HG03095 (cell line): ENCODE results near the gene LPAR5.

Experiments used
- ATAC-seq: cut with Tn5 transposase; IDR thresholded peaks from one replicate; pipeline ENCODE4 v1.9.1; 2021; ENCODE audit warnings: moderate library complexity; ENCODE audit not compliant: unreplicated experiment

LPAR5 gene

DNA sequence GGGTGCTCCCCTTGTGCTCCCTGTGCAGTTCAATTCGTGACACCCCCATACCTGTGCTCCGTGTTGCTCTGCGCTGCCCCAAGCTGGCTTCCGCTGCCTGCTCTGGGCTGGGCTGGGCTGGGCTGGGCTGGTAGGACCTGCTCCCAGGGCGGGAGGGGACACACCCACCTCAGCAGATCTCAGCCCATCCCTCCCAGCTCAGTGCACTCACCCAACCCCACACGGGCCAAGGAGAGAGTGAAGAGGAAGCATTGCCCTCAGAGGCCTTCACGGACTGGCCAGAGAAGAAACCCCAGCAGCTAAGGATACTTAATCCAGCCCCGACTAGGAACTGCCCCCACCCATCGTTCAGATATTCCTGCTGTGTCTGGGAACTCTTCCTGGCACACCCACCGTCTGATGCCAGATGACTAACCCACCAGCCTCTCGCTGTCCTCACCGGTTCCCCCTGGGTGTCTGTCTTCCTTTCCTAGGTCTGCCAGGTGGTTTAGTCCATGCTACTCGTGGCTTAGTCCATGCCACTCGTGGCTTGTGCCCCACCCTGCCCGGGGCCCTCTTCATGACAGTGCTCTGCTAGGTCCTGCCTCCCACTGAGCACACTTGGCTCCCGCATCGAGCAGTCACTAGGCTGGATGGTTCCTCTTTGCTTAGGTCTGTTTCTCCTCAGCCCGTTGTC, at the start of gene LPAR5:
Gene LPAR5, minus strand, starts transcription at position 104 of the 676 bp plus-strand sequence. CDS start 14,711 bp downstream, outside the sequence.
- peak; percentile 39 for ATAC-seq

GRCh38 chr12:6684609-6685008, 48.9 kb upstream of the LPAR5 start:
- no peak for ATAC-seq

GRCh38 chr12:6676962-6677361, 41.2 kb upstream of the LPAR5 start:
- no peak for ATAC-seq

DNA sequence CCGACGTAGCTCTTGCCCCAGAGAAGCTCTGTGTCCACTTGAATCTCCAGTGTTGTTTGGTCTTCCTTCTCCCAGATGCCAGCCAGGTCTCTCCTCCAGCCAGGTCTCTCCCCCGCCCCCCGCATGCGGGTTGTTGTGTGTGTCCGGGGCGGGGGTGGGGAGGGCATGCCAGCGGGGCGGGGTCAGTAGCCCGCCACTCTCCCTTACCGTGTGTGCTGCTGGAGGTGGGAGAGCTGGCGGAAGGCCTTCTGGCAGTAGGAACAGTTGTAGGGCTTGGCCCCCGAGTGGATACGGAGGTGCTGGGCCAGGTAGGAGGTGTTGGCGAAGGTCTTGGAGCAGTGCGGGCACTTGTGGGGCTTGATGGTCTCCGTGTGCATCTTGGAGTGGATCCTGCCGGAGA, 36.4 kb upstream of the LPAR5 start:
- no peak for ATAC-seq

DNA sequence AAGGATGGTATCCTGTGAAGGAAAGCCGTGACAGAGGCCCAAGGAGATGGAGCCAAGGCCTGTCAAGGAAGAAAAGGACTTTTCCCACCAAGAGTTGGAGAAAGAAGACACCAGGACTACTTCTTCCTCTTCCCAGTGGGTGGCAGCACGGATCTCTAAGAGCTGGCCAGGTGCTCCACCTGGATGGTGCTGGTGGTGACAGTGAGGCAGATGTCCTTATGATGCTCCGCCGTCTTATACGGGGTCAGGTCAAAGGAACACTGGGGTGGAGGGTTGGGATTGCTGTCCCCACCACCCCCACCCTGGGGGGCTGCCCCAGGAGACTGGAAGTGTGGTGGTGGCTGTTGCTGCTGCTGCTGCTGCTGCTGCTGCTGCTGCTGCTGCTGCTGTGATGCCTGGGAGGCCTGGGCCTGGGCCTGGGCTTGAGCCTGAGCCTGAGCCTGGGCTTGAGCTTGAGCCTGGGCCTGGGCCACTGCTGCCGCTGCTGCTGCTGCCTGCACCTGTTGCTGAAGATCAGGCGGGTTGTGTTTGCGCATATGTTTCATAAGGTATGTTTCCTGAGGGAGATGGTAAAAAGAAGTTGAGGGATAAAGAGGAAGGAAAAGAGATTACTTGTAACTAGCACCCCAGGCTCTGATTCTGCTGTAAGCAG, 31.9 kb upstream of the LPAR5 start:
- no peak for ATAC-seq

- ATAC-seq = no peak
Measured at GRCh38 chr12:6666211-6666610, 30.5 kb upstream of the LPAR5 start.

DNA sequence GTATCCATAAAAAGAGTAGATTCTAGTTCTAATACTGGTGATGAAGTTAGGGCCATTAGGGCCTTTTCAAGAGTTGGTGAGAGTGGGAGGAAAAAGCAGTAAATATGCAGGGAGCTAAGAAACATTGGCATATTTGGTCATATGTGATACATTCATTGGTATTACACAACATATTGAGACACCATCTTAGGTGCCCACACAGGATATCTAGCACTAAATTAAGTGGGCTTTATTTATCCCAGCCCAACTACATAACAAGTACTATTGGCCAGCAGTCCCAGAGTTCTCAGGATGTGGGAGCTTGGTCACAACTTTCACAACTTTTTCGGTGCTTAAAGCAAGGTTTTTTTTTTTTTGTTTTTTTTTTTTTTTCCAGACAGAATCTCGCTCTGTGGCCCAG, 29.1 kb upstream of the LPAR5 start:
- no peak for ATAC-seq

DNA sequence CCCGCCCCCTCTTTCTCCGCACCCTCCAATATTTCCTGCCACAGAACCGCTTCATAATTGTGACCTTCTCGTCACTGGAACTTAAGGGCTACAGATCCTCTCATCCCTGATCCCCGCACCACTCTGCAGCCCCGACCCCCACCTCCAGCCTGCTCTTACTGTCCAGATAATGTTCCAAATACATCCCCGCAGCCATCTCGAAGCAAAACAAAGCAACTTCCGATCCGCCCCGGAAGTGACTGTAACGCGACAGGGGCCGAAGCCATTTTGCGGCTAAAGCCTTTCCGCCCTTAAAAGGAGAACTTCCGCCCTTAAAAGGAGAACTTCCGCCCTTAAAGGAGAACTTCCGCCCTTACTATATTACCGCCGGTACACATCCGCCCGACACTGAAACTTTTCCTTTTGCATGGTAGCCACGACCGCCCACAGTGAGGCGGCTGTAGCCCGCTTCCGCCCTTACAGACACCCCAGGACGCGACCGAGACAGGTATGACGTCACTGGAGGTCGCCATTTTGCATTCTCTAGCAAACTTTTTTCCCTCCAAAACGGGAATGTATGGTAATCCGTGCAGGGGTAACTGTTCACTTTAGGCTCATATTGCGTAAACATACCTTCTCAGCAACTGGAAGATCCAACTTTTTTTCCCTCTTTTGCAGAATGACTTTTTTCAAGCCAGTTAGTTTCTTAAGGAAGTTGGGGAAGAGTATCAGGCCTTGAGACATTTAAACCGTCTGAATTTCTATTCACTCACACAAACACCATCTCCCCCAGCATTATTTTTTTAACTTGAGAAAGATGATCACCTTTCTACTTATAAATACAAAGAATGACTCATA, 27.4 kb upstream of the LPAR5 start, which contains the start of gene ING4:
Gene ING4, minus strand, starts transcription at position 214 of the 837 bp plus-strand sequence. Its CDS starts 18 bp downstream, at position 196.
- peak; percentile 95 for ATAC-seq

GRCh38 chr12:6662602-6662905, 26.8 kb upstream of the LPAR5 start:
- no peak for ATAC-seq

DNA sequence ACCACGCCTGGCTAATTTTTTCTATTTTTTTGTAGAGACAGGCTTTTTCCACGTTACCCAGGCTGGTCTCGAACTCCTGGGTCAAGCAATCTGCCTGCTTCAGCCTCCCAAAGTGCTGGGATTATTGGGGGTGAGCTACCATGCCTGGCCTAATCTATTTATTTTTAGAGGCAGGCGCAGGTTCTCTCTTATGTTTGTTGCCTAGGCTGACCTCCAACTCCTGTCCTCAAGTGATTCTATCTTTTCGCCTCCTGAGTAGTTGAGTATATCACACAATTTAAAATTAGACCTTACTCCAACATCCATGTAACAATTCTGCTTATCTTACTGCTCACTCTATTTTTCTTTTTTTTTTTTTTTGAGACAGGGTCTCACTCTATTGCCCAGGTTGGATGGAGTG, 18.2 kb upstream of the LPAR5 start:
- ATAC-seq = no peak

DNA sequence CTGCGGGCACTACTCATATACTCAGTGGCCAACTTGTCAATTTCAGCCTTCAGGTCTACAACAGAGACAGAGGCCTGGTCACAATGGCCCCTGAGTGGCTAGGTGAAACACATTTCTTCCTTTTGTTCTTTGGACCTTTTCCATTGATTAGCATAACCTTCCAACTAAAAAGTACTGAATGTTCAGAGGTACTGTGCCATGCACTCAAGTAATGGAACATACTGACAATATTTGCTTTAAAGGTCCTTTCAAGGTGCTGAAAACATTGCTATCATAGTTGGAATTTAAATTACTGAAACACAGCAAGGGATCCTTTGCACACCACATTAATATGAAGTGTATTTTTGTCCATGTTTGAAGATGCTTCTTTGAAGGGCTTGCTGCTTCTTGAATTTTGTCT, 17.6 kb upstream of the LPAR5 start:
- ATAC-seq = no peak

GRCh38 chr12:6652391-6652790, 16.6 kb upstream of the LPAR5 start:
- no peak for ATAC-seq

DNA sequence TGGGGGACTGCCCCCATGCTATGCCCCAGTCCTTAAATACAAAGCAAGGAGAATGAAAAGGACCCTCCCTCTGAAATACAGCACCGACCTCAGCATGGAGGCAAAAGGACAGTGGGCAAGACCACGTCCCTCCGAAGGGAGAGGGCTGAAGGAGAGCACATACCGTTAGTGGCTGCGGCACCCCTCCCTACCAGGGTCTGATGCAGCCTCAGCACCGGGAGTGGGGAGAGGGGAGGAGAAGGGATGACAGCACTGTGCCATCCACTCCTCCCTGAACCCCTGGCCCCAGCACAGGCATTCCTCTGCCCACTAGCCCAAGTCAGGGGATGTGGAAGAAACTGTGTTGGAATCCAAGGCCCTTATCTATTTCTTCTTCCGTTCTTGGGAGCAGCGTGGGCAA, 15.1 kb upstream of the LPAR5 start:
- ATAC-seq = no peak

GRCh38 chr12:6647083-6647604, 11.4 kb upstream of the LPAR5 start, which contains the start of gene ACRBP:
ACRBP (minus strand) TSS chr12:6647432; CDS start chr12:6647366, 66 bp downstream.
- ATAC-seq = no peak

GRCh38 chr12:6646276-6647082, 10.7 kb upstream of the LPAR5 start:
- no peak for ATAC-seq

DNA sequence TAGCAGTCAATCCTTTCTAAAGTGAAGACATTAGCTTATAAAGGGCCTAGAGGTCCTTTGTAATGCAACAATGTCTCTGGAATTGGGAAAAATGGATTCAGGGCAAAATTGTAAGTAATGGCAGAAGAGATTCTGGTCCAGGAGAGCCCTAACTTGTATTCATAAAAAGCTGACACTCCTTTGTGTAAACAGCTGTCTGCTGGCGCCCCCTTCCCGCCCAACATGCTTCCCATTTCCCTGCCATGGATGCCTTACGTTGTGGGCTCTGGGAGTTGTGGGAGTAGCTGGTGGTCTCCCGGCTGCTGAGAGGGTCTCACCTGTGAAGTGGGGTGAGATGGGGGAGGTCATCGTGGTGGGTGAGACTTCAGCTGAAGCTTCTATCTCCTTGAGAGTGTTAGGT, 9.1 kb upstream of the LPAR5 start:
- ATAC-seq = no peak

GRCh38 chr12:6644257-6644596, 8.5 kb upstream of the LPAR5 start:
- ATAC-seq = no peak

- no peak for ATAC-seq
Measured at GRCh38 chr12:6643569-6644256, 8.0 kb upstream of the LPAR5 start.

DNA sequence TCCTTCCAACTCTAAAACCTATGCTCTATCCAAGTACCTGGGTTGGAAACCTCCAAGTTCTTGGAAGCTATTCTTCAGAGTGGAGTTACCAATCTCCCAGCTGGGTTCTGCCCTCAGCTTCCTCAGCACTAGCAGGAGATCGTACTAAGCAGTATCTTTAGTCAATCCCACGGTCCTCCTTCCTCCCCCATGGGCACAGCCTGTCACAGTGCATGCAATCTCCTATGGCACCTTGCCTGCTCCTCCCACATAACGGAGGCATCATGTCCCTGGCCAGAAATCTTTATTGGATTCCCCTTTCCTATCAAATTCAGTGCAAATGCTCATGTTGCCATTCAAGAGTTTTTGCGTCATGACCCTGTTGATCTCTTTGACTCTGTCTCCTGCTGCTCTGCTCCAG, 5.4 kb upstream of the LPAR5 start:
- no peak for ATAC-seq

- ATAC-seq = no peak
Measured at GRCh38 chr12:6640497-6640896, 4.7 kb upstream of the LPAR5 start.
